Right lung (tissue), 5 donors: Measurements from ENCODE around the gene MYDGF. TPM values are rescaled to one million over a fixed set of nuclear protein-coding genes. Genes with fewer than 3 reads are reported as not detected.

Experiments
- DNase-seq, 2 donors: peaks; one replicate each; pipeline ENCODE4 v3.0.0-alpha.2; 2013
- polyA plus RNA-seq, 5 donors: library from polyadenylated mRNA; unstranded; fragments of 120-200 nt; gene quantifications; one replicate each; pipeline versions ENCODE4 v1.2.1 to v1.2.3, GENCODE V29; 2013; ENCODE audit warnings: inconsistent platforms in 1 of 5, low replicate concordance in 1 of 5; ENCODE audit not compliant: insufficient read length in 5 of 5, insufficient read depth in 1 of 5

Gene MYDGF
- polyA plus RNA-seq, 5 donors, result 57.2 to 105 (median 69.4) TPM

DNA sequence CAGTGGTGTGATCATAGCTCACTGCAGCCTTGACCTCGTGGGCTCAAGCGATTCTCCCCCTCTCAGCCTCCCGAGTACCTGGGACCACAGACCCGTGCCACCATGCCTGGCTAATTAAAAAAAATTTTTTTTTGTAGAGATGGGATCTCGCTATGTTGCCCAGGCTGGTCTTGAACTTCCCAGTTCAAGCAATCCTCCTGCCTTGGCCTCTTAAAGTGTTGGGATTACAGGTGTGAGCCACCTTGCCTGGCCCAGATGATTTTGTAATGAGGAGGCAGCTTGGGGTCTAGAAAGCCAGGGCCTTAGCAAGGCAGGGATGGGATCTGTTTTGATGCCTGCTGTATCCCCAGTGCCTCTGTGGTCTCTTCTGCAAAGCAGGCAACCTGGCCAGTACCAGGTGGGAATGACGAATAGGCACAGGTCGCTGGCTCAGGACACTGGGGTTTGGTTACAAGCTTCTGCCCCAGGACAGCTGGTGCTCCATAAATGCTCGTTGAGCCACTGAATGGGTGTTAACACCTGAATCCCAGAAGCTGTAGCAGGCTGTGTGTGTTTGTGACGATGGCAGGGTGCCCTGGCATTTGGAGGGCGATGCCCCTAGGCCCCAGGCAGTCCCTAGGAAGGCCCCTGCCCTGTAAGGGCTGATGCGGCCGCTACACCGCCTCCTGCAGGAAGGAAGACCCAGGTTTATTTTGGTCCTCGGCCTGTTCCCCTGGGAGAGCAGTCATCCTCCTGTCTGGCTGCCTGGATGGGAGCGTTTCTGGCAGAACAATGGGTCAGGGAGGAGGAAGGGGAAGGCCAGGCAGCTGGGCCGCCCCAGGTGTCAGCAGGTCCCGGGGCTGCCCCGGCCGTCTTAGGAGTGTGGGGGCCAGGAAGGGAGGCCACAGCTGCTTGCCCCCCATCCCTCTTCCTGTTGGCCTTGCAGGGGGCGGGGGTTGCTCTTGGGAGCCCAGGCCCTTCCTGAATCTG is 22.2 kb downstream of the MYDGF start:
- DNase-seq, result peak; percentile 23 to 27

DNA sequence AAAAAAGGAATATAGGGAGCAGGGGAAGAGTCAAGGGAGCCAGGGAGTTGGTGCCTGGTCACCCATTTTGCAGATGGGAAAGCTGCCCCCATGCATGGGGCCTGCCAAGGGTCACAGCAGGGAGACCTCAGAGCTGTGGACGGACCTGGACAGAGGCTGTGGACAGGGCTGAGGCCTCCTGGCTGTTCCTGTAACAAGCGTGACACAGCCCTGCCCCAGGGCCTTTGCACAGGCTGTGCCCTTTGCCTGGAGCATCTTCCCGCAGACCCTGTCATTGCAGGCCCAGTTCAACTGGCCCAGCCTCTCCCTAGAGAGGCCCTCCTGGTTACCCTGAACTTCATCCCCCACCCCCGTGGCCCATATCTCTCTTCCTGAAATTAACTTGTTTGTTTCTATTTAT is 24.4 kb downstream of the MYDGF start:
- DNase-seq, result no peak

DNA sequence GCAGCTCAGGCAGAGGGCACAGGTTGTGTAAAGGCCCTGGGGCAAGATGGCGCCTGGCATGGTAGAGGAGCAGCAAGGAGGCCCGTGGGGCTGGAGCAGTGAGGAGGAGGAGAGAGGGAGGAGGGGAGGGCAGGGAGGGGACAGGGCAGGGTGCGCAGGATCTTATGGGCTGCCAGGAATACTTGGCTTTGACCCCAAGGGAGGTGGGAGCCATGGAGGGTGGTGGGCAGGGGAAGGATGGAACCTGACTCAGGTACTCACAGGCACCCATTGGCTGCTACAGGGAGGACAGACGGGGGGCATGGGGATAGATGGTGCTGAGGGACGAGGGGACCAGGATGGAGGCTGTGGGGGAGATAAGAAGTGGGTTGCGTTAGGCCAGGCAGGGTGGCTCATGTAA is 27.5 kb downstream of the MYDGF start:
- no peak for DNase-seq

DNA sequence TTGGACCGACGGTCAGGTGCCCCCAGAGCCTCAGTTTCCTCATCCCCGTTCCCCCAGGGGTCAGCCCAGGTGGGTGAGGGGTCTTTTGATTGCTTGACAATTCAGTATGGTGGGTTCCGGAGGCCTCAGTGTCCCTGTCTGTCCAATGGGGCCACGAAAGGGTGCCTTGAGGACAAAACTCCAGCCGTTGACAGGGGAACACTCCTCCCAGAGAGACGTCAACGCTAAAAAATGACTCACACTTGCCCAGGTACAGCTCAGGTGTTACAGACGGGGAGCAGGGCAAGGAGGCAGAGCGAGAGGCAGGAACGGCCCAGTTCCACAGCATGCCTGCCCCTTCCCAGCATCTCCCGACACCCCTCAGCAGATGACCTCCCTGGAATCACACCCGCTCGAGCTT is 29.0 kb downstream of the MYDGF start:
- no peak for DNase-seq

DNA sequence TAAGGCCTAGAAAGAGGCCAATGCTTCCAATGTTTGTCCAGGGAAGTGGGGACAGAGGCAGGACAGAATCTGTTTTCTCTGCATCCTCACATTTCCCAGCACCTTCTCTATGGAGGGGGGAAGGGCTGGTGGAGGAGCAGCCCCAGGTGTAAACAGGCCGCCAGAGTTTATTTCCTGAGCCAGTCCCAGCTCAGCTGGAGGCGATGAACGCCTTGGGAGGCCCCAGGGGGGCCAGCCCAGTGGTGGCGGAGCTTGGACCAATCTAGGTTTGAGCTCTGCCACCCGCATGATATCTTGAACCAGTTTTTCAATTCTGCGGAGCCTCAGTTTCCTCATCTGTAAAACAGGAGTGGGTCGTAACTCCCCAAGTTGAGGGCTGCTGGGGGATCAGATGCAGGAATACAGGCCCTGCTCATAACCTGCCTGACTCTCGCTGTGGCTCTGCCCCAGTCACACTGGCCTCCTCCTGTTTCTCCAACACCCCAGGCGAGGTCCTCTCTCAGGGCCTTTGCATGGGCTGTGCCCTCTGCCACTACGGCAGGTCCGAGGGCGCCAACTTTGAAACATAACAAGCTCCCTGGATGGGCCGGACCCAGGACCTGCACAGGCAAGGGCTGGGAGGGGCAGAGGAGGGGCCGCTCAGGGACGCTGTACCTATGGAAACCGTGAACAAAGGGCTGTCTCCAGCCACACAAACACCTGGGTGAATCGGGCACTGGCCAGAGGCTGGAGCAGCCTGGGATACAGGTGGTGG is 29.7 kb downstream of the MYDGF start:
- no peak for DNase-seq

DNA sequence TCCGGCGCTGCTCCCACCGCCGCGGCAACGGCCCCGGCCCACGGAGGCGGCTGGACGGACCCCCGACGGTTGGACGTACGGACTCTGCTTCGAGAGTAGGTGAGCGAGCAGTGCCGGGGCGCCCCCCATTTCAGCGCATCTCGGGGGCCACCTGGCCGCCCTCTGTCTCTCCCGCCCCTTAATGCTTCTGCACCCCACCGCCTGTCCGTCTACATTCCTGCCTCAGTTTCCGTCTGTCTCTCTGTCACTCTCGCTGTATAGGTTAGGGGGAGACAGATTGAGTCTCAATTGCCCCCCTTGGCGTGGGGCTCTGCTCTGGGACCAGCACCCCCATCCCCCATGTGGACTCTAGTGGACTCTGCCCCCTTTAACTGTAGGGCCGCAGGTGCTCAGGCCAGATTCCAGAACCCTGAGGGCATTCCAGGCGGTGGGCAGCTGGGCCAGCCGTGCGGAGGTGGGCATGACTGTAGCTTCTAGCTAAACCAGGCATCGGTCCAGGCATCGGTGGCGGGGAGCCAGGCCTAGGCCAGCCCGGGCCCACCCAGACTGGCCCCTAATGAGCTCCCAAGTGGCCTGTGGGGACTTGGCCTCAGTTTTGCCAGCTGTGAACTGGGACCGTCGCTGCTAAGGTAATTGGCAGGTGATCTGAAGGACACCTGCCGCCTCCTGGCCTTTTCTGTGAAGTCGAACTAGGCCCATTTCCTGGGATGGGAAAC is 30.5 kb downstream of the MYDGF start:
- DNase-seq, result no peak

DNA sequence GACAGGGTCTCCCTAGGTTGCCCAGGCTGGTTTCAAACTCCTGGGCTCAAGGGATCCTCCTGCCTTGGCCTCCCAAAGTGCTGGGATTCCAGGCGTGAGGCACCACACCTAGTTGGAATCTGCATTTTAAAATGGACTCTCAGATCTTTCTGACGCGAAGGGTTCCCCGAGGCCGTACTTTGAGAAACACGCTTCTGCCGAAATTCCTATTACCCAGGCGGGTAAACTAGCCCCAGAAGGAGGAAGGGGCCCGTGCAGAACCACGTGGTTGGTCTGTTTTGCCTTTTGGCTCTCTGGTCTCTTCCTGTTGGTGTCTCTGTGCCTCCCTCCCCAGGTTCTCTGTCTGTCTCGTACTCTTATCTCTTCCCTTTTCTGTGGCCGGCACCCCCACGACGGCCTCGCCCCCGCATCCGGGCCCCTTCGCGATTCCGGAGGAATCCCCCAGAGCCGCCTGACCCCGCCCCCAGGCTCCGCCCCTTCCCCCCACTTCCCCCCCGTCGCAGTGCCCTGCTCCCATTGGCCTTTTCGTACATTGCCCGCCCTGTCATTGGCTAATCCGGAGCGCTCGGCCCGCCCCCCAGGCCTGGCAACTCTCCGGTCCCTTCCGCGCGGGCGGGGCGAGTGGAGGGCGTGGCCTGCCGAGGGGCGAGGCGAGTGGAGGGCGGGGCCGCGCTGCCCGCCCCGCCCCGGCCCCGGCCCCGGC is 31.2 kb downstream of the MYDGF start, which contains the start of gene TNFAIP8L1:
Gene TNFAIP8L1 (plus strand): TSS at position 689 of the 703 bp plus-strand sequence. CDS start 12,354 bp downstream, outside the sequence.
- peak; percentile 90 to 92 for DNase-seq

DNA sequence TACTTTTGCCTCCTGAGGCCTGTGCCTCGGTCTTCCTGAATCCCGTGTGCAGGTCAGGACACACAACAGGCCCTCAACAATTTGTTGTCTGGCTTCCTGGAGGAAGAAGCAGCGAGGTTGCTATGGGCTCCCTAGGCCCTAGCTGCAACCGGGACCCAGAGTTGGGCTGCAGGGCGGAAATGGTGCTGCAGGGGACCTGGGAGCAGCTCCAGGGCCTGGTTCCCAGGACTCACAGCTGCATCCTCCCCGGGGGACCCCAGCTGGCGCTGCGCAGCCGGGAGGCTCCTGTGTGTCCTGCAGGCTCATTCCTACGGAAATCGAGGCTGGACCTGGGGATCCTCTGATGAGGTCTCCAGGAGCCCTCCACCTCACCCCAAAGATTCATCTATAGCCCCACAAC is 31.8 kb downstream of the MYDGF start:
- peak in 1 of 2 donors; percentile 16 for DNase-seq

DNA sequence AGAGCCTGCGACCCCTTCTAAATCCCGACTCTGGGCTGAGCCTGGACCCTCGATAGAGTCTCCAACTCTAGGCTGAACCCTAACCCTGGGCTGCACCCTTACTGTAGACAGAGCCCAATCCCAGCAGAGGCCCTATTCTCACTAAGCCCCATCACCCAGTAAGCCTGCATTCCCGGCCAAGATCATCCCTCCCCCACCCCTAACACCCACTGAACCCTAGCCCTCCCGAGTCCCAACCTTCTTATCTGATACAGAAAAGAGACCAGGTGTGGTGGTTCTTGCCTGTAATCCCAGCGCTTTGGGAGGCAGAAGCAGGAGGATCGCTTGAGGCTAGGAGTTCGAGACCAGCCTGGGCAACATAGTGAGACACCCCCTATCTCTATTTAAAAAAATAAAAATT is 33.4 kb downstream of the MYDGF start:
- DNase-seq, result no peak

DNA sequence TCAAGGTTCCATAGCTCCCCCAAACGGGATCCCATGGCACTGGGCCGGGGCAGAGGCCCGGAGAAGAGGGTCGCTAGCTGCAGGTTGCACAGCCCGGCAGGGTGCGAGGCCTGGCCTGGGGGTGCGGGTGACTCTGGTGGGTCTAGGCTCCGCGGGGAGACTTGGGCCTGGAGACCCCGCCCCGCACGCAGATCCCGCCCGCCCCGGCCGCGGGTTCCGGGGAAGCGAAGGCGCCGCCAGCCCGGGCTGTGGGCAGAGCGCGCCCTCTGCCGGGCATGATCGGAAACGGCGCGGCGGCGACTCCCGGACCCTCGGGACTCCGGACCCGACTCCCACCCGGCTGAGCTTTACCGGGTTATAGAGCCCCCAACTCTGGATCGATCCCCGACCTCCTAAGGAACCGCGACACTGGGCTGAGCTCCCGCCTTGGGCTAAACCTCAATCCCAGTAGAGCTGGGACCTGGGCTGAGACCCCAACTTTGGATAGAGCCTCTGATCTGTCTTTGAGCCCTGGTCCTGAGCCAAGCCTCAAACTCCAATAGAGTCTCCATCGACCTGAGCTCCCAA is 33.9 kb downstream of the MYDGF start:
- DNase-seq, result peak; percentile 57 to 60

DNA sequence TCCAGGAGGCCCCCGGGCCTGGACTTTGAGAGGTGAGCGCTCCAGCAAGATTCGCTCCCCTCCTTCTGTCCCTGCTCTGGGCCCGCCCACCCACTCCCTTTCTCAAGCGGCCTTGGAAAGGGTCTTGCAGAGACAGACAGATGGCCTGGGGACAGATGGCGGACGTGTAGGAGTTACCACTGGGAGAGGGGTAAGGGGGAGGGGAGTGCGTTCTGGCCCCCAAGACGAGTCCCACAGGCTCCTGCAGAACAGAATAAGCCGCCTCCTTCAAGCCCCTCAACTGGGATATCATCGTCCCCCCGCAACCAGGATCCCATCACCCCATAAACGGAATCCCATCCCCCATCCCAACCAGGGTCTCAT is 34.4 kb downstream of the MYDGF start:
- DNase-seq, result no peak

DNA sequence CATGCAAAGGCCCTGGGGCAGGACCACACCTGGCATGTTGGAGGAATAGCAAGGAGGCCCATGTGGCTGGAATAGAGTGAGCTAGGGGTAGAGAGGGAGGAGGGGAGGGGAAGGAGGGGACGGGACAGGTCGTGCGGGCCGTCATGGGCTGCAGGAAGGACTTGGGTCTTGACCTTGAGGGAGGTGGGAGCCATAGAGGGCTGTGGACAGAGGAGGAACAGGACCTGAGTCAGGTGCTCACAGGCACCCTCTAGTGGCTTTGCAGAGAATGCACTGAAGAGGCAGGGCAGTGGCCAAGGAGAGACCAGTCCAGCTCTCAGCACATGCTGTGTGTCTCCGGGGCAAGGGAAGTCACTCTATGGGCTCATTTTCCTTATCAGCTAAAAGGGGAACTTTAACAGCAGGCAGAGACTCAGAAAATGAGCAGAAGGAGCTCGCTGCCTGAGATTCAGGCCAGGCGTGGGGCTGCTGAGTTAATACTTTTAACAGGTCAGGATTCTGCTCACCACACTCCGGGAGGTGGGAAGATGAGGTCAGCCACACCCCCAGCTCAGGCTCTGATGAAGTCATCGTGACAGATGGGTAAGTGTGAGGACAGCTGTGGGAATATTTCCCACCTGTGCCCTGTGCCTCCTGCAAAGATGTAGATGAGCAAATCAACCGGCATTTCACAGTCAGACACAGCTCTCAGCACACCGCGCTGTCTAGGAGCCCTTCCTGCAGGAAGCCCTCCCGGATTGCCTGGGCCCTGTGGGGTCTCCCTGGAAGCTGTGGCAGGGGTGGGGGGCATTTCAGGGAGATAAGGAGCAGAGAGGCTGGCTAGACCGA is 36.8 kb downstream of the MYDGF start:
- DNase-seq, result no peak

DNA sequence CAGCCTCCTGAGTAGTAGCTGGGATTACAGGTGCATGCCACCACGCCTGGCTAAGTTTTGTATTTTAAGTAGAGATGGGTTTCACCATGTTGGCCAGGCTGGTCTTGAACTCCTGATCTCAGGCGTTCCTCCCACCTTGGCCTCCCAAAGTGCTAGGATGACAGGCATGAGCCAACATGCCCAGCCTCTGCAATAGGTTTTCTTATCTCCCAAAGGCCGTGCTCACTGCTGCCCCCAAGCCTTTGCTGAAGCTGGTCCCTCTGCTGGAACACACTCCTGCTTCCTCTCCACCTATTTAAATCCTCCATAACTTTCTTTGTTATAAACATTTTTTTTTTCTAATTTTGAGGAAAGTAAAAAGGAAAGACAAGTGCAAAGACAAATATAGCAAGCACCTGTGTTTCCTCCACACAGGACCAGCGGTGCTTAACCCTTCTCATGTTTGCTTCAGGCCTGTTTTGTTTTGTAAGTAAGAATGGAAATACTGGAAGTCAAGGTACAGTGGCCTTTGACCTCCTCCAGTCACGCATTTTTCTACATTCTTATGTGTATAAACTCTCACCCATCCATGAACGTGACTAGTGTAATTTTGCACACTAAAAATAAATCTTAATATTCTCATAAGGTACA is 45.3 kb downstream of the MYDGF start:
- no peak for DNase-seq

DNA sequence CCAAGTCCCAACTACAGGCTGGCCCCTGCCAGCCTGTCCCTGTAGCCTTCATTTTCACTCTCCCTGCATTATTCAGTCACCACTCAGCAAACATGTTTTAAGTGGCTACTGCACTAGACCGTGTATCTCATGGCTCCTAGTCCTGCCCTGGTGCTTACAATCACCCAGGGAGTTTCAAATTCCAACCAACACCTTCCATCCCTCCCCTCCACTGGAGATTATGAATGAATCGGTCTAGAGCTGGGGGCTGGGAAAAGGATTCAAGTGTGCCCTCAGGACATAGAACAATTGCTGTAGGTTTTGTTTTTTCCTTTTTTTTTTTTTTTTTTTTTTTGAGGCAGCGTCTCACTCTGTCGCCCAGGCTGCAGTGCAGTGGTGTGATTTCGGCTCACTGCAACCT is 45.8 kb downstream of the MYDGF start:
- no peak for DNase-seq

DNA sequence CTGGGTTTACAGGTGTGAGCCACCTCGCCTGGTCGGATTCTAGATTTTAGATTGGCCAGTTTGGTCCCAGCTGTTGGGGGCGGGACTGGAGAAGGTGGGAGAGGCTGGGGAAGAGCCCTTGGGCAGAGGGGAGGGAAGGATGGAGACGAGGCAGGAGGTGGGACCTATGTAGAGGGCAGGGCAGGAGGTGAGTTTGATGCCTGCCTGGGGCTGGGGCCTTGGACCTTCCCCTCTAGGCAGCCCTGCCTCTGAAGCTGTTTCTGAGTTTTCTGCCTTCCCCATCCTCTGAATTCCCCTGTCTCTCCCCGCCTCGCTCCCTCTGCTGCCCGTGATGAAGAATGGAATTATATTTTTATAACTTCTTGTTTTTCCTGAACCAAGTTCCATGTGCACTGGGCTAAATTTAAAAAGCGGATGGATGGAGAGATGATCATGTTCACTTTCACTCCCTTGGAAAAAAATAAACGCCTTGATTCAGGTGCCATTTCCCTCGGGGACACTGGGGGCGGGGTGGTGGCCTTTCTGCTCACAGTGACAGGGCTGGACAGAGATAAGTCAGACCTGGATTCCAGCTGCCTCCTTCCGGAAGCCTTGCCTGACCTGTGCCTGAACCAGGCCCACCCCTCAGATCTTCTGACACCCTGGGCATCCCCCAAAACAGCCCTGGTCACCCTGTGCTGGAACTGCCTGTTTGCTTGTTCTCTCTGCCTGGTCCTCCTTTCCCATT is 47.3 kb downstream of the MYDGF start:
- DNase-seq, result no peak

DNA sequence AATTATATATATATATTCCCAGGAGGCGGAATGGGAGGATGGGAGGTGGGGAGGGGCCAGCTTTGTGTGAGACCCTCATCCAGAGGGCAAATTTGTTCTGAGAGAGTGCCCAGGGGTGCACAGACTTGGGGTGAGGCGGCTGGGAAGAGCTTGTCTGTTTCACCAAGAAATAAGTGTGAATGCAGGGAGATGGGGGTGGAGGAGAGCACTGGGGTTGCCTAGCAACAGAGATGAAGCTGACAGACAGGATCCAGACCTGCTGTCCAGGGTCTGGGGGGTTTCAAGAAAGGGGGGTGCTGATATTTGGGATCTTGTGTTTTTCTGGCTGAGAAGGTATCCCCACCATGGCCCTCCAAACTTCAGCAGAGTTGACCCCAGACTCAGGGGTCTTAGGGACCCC is 49.5 kb downstream of the MYDGF start:
- DNase-seq, result no peak

DNA sequence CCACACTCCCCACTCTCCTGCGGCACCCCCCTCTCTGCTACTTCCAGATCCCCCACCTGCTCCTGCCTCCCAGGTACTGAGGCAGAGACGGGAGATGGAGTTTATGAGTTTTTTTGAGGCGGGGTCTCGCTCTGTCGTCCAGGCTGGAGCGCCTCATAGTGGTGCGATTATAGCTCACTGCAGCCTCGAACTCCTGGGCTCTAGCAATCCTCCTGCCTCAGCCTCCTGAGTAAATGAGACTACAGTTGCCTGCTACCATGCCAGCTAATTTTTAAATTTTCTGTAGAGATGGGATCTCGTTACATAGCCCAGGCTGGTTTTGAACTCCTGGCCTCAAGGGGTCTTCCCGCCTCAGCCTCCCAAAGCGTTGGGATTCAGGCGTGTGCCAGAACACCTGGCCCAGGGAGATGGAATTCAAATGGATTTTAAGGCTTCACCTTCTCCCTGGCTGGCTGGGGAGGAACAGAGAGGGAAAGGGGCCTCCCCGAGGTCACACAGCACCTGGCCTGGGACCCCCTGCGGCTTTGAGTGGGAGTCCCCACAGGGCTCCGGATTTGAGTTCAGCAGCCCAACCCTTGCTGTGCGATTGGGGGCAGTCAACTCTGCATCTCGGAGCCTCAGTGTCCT is 50.4 kb downstream of the MYDGF start:
- no peak for DNase-seq

DNA sequence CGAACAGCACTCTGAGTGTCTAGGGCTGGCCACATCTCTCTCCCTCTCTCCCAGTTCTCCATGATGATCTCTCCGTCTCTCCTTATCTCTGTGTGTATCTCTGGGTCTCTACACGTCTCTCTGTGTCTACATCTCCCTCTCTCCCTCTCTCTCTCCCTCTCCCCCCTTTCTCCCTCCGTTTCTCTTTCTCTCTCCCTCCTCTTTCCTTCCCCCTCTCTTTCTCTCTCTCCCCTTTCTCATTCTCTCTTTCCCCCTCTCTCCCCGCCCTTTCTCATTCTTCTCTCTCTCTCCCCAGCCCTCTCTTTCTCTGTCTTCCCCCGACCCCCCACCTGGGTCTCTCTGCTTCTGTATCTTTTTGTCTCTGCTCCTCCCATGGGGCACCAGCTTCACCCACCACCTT is 52.1 kb downstream of the MYDGF start:
- no peak for DNase-seq
